ENCODE measurements around the gene DLG2. TPM values are rescaled to one million over a fixed set of nuclear protein-coding genes. Genes with fewer than 3 reads are reported as not detected.

The DLG2 gene
- total and polyA plus RNA-seq, 9 of the 15 experiments (the other 6 are each of a cell fraction or from before 2014, with no cell fraction given) = 0.52 to 1.6 (median 0.95) TPM

- TF ChIP-seq RERE (CRISPR knock-in tag; IDR thresholded peaks at IDR 0.05; ENCODE audit: borderline replicate concordance) (no peak), FUS (optimal IDR thresholded peaks at IDR 0.05; ENCODE audit: low read depth, low read length) (no peak), KLF1 (tag; IDR thresholded peaks at IDR 0.05) (no peak), ZBTB17 (CRISPR knock-in tag; IDR thresholded peaks at IDR 0.05) (no peak), NONO (IDR thresholded peaks at IDR 0.05; ENCODE audit: low read depth in 2 of 2, low read length in 1 of 2) (no peak), MAFK (IDR thresholded peaks at IDR 0.05; ENCODE audit: low read length) (no peak), ZNF740 (CRISPR knock-in tag; IDR thresholded peaks at IDR 0.05) (no peak), ZNF740 (tag; IDR thresholded peaks at IDR 0.05) (no peak), CTBP1 (IDR thresholded peaks at IDR 0.05; ENCODE audit: borderline replicate concordance) (no peak), ZNF695 (CRISPR knock-in tag; IDR thresholded peaks at IDR 0.05) (no peak), PHF21A (IDR thresholded peaks at IDR 0.05; ENCODE audit: borderline replicate concordance, low read depth) (no peak), ZNF431 (CRISPR knock-in tag; IDR thresholded peaks at IDR 0.05) (no peak)
- 0 out of 2 replicates have a peak, but pooled peaks cover 1% of the 10 kb centered on the region for H3K9me3 ChIP-seq (replicated peaks; ENCODE audit: control insufficient read depth, insufficient read depth, low read depth, low read length)
- H3K27me3 ChIP-seq (ENCODE audit: control insufficient read depth in 2 of 2, insufficient read depth in 2 of 2, low read length in 2 of 2) = no peaks in the 10 kb centered on the region
- WGBS (ENCODE audit: insufficient coverage, low coverage, missing lambda C conversion rate) = 0% methylated on average over 3 of the region's 3 CpGs
- no peaks in the 10 kb centered on the region for H4K20me1 ChIP-seq (replicated peaks; ENCODE audit: control insufficient read depth, insufficient read depth, low read length)
- no peak overlapping the region for H3K4me3 ChIP-seq
- H3K4me1 ChIP-seq (replicated peaks in 1 of 2; ENCODE audit: control insufficient read depth in 2 of 2, insufficient read depth in 2 of 2, low read length in 2 of 2) = no peaks in the 10 kb centered on the region
- intact Hi-C loops (cut with micrococcal nuclease) (no loop called here), in situ Hi-C loops (cut with MboI) (no loop called here)
- no peaks in the 10 kb centered on the region for H3K9me1 ChIP-seq (ENCODE audit: control insufficient read depth, insufficient read depth, low read length)
- POLR2A ChIA-PET = no interaction called here
- H3K79me2 ChIP-seq (ENCODE audit: control insufficient read depth, insufficient read depth, low read length) = no peaks in the 10 kb centered on the region
- BruUV-seq (replicated peaks) = no TSS peak
- CTCF ChIA-PET (ENCODE audit: low intra/inter-chr PET ratio) = no interaction called here
- FAIRE-seq (no peak), DNase-seq (ENCODE audit: extremely low read depth in 1 of 4, low spot score in 3 of 4) (no peak), ATAC-seq (no peak)
- no peak overlapping the region for H3K27ac ChIP-seq (ENCODE audit: extremely low read depth, low read depth, low read length)
- H2AFZ ChIP-seq (ENCODE audit: low read depth, low read length) = no peak overlapping the region
- H3K9ac ChIP-seq (ENCODE audit: insufficient read depth in 1 of 2, low read depth in 2 of 2, low read length in 2 of 2) = no peak overlapping the region
- no peak overlapping the region for H3K4me2 ChIP-seq (ENCODE audit: insufficient read depth, low read length)
- H3K36me3 ChIP-seq (ENCODE audit: control insufficient read depth, insufficient read depth, low read length) = no peaks in the 10 kb centered on the region
These were observed 1530.0 kb downstream of the DLG2 start for GRCh38 chr11:84097186-84097585.

Data from K562 (cell line).